GM12892 (cell line): ENCODE data around the gene EPHB1.
"Not testable (repeated sequence)": the region's sequence is repeated elsewhere in the genome, so short reads cannot be mapped to it uniquely, and the experiment has no call there.

ENCODE experiments used
- POLR2A ChIP-seq: IDR thresholded peaks from 2 replicates; pipeline ENCODE4 v1.6.1; 2011; ENCODE audit warnings: low read depth, low read length, control low read depth
- POLR2AphosphoS5 ChIP-seq: IDR thresholded peaks from 2 replicates; pipeline ENCODE4 v1.6.1; 2011; ENCODE audit warnings: low read depth, low read length, control low read depth

DNA sequence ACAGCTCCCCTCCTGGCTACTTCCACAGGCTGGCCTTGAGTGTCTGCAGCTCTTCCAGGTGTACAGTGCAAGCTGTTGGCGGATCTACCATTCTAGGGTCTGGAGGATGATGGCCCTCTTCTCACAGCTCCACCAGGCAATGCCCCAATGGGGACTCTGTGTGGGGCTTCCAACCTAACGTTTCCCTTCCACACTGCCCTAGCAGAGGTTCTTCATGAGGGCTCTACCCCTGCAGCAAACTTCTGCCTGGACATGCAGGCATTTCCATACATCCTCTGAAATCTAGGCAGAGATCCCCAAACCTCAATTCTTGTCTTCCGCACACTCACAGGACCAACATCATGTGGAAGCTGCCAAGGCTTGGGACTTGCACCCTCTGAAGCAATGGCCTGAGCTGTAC lies 438.4 kb downstream of the EPHB1 start:
- not testable (repeated sequence) for TF ChIP-seq POLR2A, POLR2AphosphoS5
